Right lobe of liver (tissue), 6 donors: ENCODE results near the gene ARF4. TPM values are rescaled to one million over a fixed set of nuclear protein-coding genes. Genes with fewer than 3 reads are reported as not detected.
"Not testable (repeated sequence)": the region's sequence is repeated elsewhere in the genome, so short reads cannot be mapped to it uniquely, and the experiment has no call there.

Source experiments
- ATAC-seq, 4 donors: fragments of 200-7000 bp; cut with Tn5 transposase; one replicate each; pipeline ENCODE4 v1.9.1; 2020; ENCODE audit warnings: mild to moderate bottlenecking in 4 of 4, moderate library complexity in 4 of 4
- DNase-seq, 3 donors: peaks; one replicate each; pipeline ENCODE4 v3.0.0-alpha.2; 2020
- H3K27ac ChIP-seq, 3 donors: fragments of 200-600 bp; one replicate each; pipeline ENCODE4 v1.8.0; 2022
- H3K27me3 ChIP-seq, 2 donors: fragments of 200-600 bp; one replicate each; pipeline ENCODE4 v1.8.0; 2022
- H3K36me3 ChIP-seq, 4 donors: fragments of 200-600 bp; sonication (generic) in 1 of 4; one replicate each; pipeline versions ENCODE4 v1.5.1 to v1.8.0; 2017 to 2022; ENCODE audit warnings: control low read depth in 1 of 4
- H3K4me1 ChIP-seq, 4 donors: fragments of 200-600 bp; sonication (generic) in 1 of 4; one replicate each; pipeline versions ENCODE4 v1.5.1 to v1.8.0; 2017 to 2022; ENCODE audit warnings: control low read depth in 1 of 4
- H3K4me3 ChIP-seq, 3 donors: fragments of 200-600 bp; one replicate each; pipeline ENCODE4 v1.8.0; 2022
- H3K9me3 ChIP-seq, 4 donors: fragments of 200-600 bp; sonication (generic) in 1 of 4; one replicate each; pipeline versions ENCODE4 v1.5.1 to v1.8.0; 2017 to 2022; ENCODE audit warnings: control low read depth in 1 of 4
- CTCF ChIP-seq, 4 donors: fragments of 200-600 bp in 3 of 4; fragments of 450-650 bp in 1 of 4; IDR thresholded peaks; one replicate each; pipeline versions ENCODE4 v1.5.1 to v1.8.0; 2016 to 2022; ENCODE audit warnings: antibody characterized with exemption in 4 of 4, mild to moderate bottlenecking in 2 of 4
- POLR2A ChIP-seq: fragments of 450-650 bp; IDR thresholded peaks from one replicate; pipeline ENCODE4 v1.6.1; 2017; ENCODE audit warnings: antibody characterized with exemption, mild to moderate bottlenecking
- WGBS: methylation state at CpG from one replicate; pipeline ENCODE4 v1.1.6; 2018; ENCODE audit warnings: low coverage, low lambda C conversion rate; ENCODE audit not compliant: insufficient coverage; ENCODE audit errors: missing lambda C conversion rate; 5-methylcytosine and 5-hydroxymethylcytosine counted together
- intact Hi-C, 2 donors: fragments of 100-400 bp; cut with DNase I; formaldehyde crosslinking; loops; one replicate each; pipeline versions ENCODE4 v1.11.2 to v1.14.1; 2022
- total RNA-seq, 6 experiments: library from RNA; depleted of rRNA in 2 of 6; stranded (reverse); fragments of >200 nt in 2 of 6; fragmentation: NEBNext Ultra II Directional in 3 of 6; extraction: Animal tissue kit (Norgen Biotek cat#: 25700) in 3 of 6; gene quantifications; one replicate each; pipeline versions ENCODE4 v1.1.0 to v1.2.4, GENCODE V29; 2016 to 2023
- donor health status: DM: no; HTN: yes; CAD: no.
- donor health status: DM: no; HTN: no; CAD: no.
- donor health status: DM: no; HTN: no; CAD: no.
- donor health status: DM: no; HTN: yes; CAD: no.
- donor health status: DM: no; HTN: yes; CAD: no.

ARF4 gene
- total RNA-seq, 6 experiments from 2014 or later = 63.0 to 125 (median 92.7) TPM

DNA sequence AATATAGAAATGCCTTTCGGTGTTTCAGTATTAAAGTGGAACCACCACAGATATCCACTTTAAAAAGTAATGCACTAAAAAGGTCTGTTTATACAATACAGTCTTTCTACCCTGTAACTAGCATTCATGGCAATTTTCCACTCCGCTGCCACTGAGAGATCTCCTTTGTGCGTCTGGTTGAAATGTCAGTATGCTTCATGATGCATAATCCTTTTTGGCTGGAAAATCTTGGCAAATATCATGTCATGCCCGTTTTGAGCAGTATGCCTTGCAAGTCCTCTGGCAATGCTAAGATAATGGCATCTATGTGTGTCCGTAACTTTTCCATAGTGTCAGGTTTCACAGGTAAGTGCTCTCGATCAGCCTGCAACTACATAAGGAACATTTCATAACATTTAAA lies 30.8 kb upstream of the ARF4 start:
- Histone ChIP-seq H3K36me3 (peaks cover 0 to 44% (median 21%) of the 10 kb centered on the region in 4 donors), H3K27ac (no peak overlapping the region), H3K27me3 (no peaks in the 10 kb centered on the region), H3K4me3 (no peak overlapping the region), H3K9me3 (no peaks in the 10 kb centered on the region), H3K4me1 (no peaks in the 10 kb centered on the region)
- ATAC-seq = no peak
- TF ChIP-seq CTCF (IDR thresholded peaks at IDR 0.05) (no peak), POLR2A (no peak)
- 82% methylated on average over 5 of the region's 6 CpGs for WGBS
- intact Hi-C loops = no loop called here
- DNase-seq = no peak

GRCh38 chr3:57624801-57625200 lies 27.7 kb upstream of the ARF4 start:
- no peak for TF ChIP-seq CTCF (IDR thresholded peaks at IDR 0.05)
- no peak for TF ChIP-seq POLR2A
- no peak overlapping the region for H3K4me3 ChIP-seq
- peaks cover 0 to 35% (median 18%) of the 10 kb centered on the region in 4 donors for H3K36me3 ChIP-seq
- no peak overlapping the region for H3K27ac ChIP-seq
- no peaks in the 10 kb centered on the region for H3K9me3 ChIP-seq
- intact Hi-C loops = no loop called here
- no peaks in the 10 kb centered on the region for H3K27me3 ChIP-seq
- ATAC-seq (no peak), DNase-seq (no peak)
- no peaks in the 10 kb centered on the region for H3K4me1 ChIP-seq
- WGBS = 97% methylated on average over 3 of the region's 3 CpGs

- TF ChIP-seq CTCF (IDR thresholded peaks at IDR 0.05) (no peak), POLR2A (no peak)
- Histone ChIP-seq H3K4me3 (no peak overlapping the region), H3K27me3 (no peaks in the 10 kb centered on the region), H3K9me3 (no peaks in the 10 kb centered on the region), H3K27ac (no peak overlapping the region), H3K4me1 (no peaks in the 10 kb centered on the region), H3K36me3 (peaks cover 0 to 14% (median 5%) of the 10 kb centered on the region in 4 donors)
- intact Hi-C loops = no loop called here
- ATAC-seq (no peak), DNase-seq (no peak)
These were observed 25.2 kb upstream of the ARF4 start for GRCh38 chr3:57622362-57622761.

GRCh38 chr3:57617739-57618138 lies 20.6 kb upstream of the ARF4 start:
- Histone ChIP-seq H3K27me3 (no peaks in the 10 kb centered on the region), H3K4me1 (no peaks in the 10 kb centered on the region), H3K4me3 (no peak overlapping the region), H3K27ac (no peak overlapping the region), H3K36me3 (no peaks in the 10 kb centered on the region), H3K9me3 (no peaks in the 10 kb centered on the region)
- no peak for ATAC-seq
- 100% methylated on average over 3 of the region's 3 CpGs for WGBS
- DNase-seq = no peak
- TF ChIP-seq CTCF (IDR thresholded peaks at IDR 0.05) (no peak), POLR2A (no peak)
- intact Hi-C loops = no loop called here

DNA sequence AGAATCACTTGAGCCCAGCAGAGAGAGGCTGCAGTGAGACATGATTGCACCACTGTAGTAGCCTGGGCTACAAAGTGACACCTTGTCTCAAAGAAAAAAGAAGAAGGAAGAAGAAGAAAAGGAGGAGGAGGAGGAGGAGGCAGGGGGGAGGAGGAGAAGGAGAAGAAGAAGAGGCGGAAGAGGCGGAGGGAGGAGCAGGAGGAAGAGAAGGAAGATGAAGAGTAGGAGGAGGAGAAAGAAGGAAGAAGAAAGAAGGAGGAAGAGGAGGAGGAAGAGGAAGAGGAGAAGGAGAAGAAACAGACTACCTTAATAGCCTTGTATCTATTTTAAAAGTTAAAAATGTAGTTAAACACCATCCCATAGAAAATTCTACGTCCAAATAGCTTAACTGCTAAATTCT lies 19.1 kb upstream of the ARF4 start:
- DNase-seq (no peak), ATAC-seq (no peak)
- Histone ChIP-seq H3K9me3 (no peaks in the 10 kb centered on the region), H3K27me3 (no peaks in the 10 kb centered on the region), H3K36me3 (no peaks in the 10 kb centered on the region), H3K4me3 (no peak overlapping the region), H3K4me1 (no peaks in the 10 kb centered on the region), H3K27ac (no peak overlapping the region)
- intact Hi-C loops = no loop called here
- no peak for TF ChIP-seq POLR2A
- TF ChIP-seq CTCF (IDR thresholded peaks at IDR 0.05) = no peak
- WGBS = 53% methylated on average over 2 of the region's 3 CpGs

- H3K4me3 ChIP-seq, H3K27ac ChIP-seq, H3K36me3 ChIP-seq, ATAC-seq, intact Hi-C loops, DNase-seq, H3K4me1 ChIP-seq, H3K27me3 ChIP-seq, H3K9me3 ChIP-seq: not testable (repeated sequence)
- WGBS = 89% methylated on average over 5 of the region's 5 CpGs
These were observed 14.7 kb upstream of the ARF4 start for GRCh38 chr3:57611870-57612269.
